HG03558 (cell line): Measurements from ENCODE around the gene PRR12.

Source experiments
- ATAC-seq: cut with Tn5 transposase; IDR thresholded peaks from one replicate; pipeline ENCODE4 v1.9.1; 2021; ENCODE audit warnings: moderate number of reproducible peaks; ENCODE audit not compliant: unreplicated experiment; ENCODE audit errors: extremely low read depth

The PRR12 gene

GRCh38 chr19:49559928-49560327 is 31.1 kb upstream of the PRR12 start:
- ATAC-seq, result no peak

GRCh38 chr19:49560358-49560900 is 30.6 kb upstream of the PRR12 start:
- ATAC-seq, result no peak

- ATAC-seq, result no peak
Measured at GRCh38 chr19:49564616-49565045, 26.4 kb upstream of the PRR12 start.

GRCh38 chr19:49565261-49565660 is 25.7 kb upstream of the PRR12 start:
- ATAC-seq, result no peak

- ATAC-seq, result no peak
Measured at GRCh38 chr19:49566302-49566701, 24.7 kb upstream of the PRR12 start.

- no peak for ATAC-seq
Measured at GRCh38 chr19:49567861-49568441, 23.0 kb upstream of the PRR12 start.

GRCh38 chr19:49570138-49570856 is 20.7 kb upstream of the PRR12 start:
- no peak for ATAC-seq

GRCh38 chr19:49570997-49571676 is 19.8 kb upstream of the PRR12 start:
- no peak for ATAC-seq

GRCh38 chr19:49573009-49573408 is 18.0 kb upstream of the PRR12 start:
- no peak for ATAC-seq

GRCh38 chr19:49573425-49573824 is 17.6 kb upstream of the PRR12 start:
- no peak for ATAC-seq

- ATAC-seq, result no peak
Measured at GRCh38 chr19:49574206-49574755, 16.7 kb upstream of the PRR12 start.

- no peak for ATAC-seq
Measured at GRCh38 chr19:49579193-49579592, 11.8 kb upstream of the PRR12 start.

GRCh38 chr19:49579947-49580263 is 11.1 kb upstream of the PRR12 start:
- no peak for ATAC-seq

- ATAC-seq, result peak; percentile 61
Measured at GRCh38 chr19:49580264-49581006, 10.5 kb upstream of the PRR12 start, which contains the start of gene NOSIP. Gene NOSIP, minus strand, starts transcription at chr19:49580556. Its CDS starts 19,865 bp downstream, at chr19:49560691.

GRCh38 chr19:49581007-49581508 is 9.9 kb upstream of the PRR12 start, which contains the start of gene PRRG2:
Gene PRRG2, plus strand, starts transcription at chr19:49581316. Its CDS starts 1,904 bp downstream, at chr19:49583220.
- no peak for ATAC-seq

- ATAC-seq, result no peak
Measured at GRCh38 chr19:49583239-49583638, 7.7 kb upstream of the PRR12 start.

GRCh38 chr19:49585023-49585422 is 6.0 kb upstream of the PRR12 start:
- no peak for ATAC-seq

GRCh38 chr19:49587227-49587626 is 3.8 kb upstream of the PRR12 start:
- ATAC-seq, result no peak

- ATAC-seq, result no peak
Measured at GRCh38 chr19:49588365-49589122, 2.4 kb upstream of the PRR12 start.
